ENCODE measurements around the gene TBC1D19. TPM values are rescaled to one million over a fixed set of nuclear protein-coding genes. Genes with fewer than 3 reads are reported as not detected.

Gene TBC1D19
- total and polyA plus RNA-seq, 2 of the 4 experiments (the other 2 are of a cell fraction), result 9.9 to 17.6 TPM

- WGBS, 2 experiments (ENCODE audit: extremely low coverage in 2 of 2, insufficient read length in 1 of 2), result no CpG with 5 or more reads among the region's 2 CpGs
- ATAC-seq (ENCODE audit: low read depth), result no peak
- H3K23ac ChIP-seq (ENCODE audit: low read depth, low read length), result no peak overlapping the region
- H3K4me1 ChIP-seq (ENCODE audit: control insufficient read depth, insufficient read depth, low read length), result peaks cover 4% of the 10 kb centered on the region
- peaks cover 4% of the 10 kb centered on the region; the same call in 1 of the 2 replicates for H3K36me3 ChIP-seq (ENCODE audit: control insufficient read depth, insufficient read depth, low read length)
- no peak overlapping the region; a peak in 1 of 4 replicates for H4K8ac ChIP-seq (ENCODE audit: low read depth in 2 of 2, low read length in 2 of 2)
- no peak overlapping the region for H2AK5ac ChIP-seq (ENCODE audit: low read depth, low read length)
- BruUV-seq (replicated peaks), result no TSS peak
- no peak overlapping the region for H3K18ac ChIP-seq (ENCODE audit: low read depth, low read length)
- H3K9ac ChIP-seq (ENCODE audit: low read depth, low read length), result no peak overlapping the region
- H2BK20ac ChIP-seq (ENCODE audit: low read depth, low read length), result no peak overlapping the region
- dilution Hi-C loops (cut with HindIII; ENCODE audit: low sequenced_read_pairs, unreplicated experiment) (no loop called here), in situ Hi-C loops (cut with MboI; ENCODE audit: low sequenced_read_pairs) (no loop called here), intact Hi-C loops (cut with micrococcal nuclease) (no loop called here)
- peak overlapping the region; percentile 33 for H2BK5ac ChIP-seq (ENCODE audit: low read depth, low read length, poor library complexity, severe bottlenecking)
- DNase-seq, result no peak
- no peak overlapping the region for H3K27ac ChIP-seq (ENCODE audit: insufficient read depth, low read length)
- H2BK120ac ChIP-seq (ENCODE audit: low read depth, low read length), result peak overlapping the region; percentile 51; the same call in 1 of the 2 replicates
- no peaks in the 10 kb centered on the region for H4K20me1 ChIP-seq (ENCODE audit: insufficient read depth, low read length)
- no peaks in the 10 kb centered on the region for H3K9me3 ChIP-seq (ENCODE audit: control insufficient read depth, insufficient read depth, low read length)
- H3K4me2 ChIP-seq (ENCODE audit: low read depth, low read length), result no peak overlapping the region
- no peak overlapping the region for H3K14ac ChIP-seq (replicated peaks; ENCODE audit: low read depth, low read length)
- no peak overlapping the region for H2AK9ac ChIP-seq (replicated peaks; ENCODE audit: low read depth, low read length, poor library complexity)
- H3K4me3 ChIP-seq (ENCODE audit: insufficient read depth, low read depth, low read length), result no peak overlapping the region
- H3K79me1 ChIP-seq (ENCODE audit: low read depth in 1 of 2, low read length in 2 of 2), result no peaks in the 10 kb centered on the region
- H4K91ac ChIP-seq (ENCODE audit: insufficient read depth, low read depth, low read length), result no peak overlapping the region
- CTCF ChIA-PET, result no interaction called here
- H4K5ac ChIP-seq (ENCODE audit: low read depth, low read length), result no peak overlapping the region
- H2BK15ac ChIP-seq (ENCODE audit: low read depth, low read length), result peak overlapping the region; percentile 40; the same call in 1 of the 3 replicates
- H3K56ac ChIP-seq (ENCODE audit: extremely low read depth, insufficient read depth, low read length), result peak overlapping the region; percentile 47; the same call in 1 of the 2 replicates
- no peaks in the 10 kb centered on the region for H3K9me1 ChIP-seq (ENCODE audit: insufficient read depth, low read length)
- H3K27me3 ChIP-seq (ENCODE audit: control insufficient read depth, insufficient read depth, low read length), result no peaks in the 10 kb centered on the region
- H3K4ac ChIP-seq (ENCODE audit: low read depth, low read length), result peak overlapping the region; percentile 34; the same call in 1 of the 2 replicates
- POLR2A ChIA-PET (ENCODE audit: unreplicated experiment), result no interaction called here
- TF ChIP-seq CEBPB (IDR thresholded peaks at IDR 0.05; ENCODE audit: low read depth, low read length) (no peak), POLR2A (IDR thresholded peaks at IDR 0.05; ENCODE audit: low read depth, low read length) (no peak), FOS (IDR thresholded peaks at IDR 0.05; ENCODE audit: low read depth, low read length) (no peak), MXI1 (IDR thresholded peaks at IDR 0.05; ENCODE audit: borderline replicate concordance, low read depth, low read length) (no peak)
- H2AFZ ChIP-seq (replicated peaks; ENCODE audit: low read length, poor library complexity), result no peak overlapping the region
These were observed 169.3 kb downstream of the TBC1D19 start for GRCh38 chr4:26753187-26753586.

Measured in IMR-90 (cell line).